Activated naive CD8-positive, alpha-beta T cell treated with anti-CD3 and anti-CD28 coated beads, Interleukin-2, amount 50 U/mL, for 24 hours (primary cell): Measurements from ENCODE around the gene ARHGEF35.
"Not testable (repeated sequence)": the region's sequence is repeated elsewhere in the genome, so short reads cannot be mapped to it uniquely, and the experiment has no call there.

Source experiments
- ATAC-seq: fragments of 150-1000 bp; cut with Tn5 transposase; one replicate; pipeline ENCODE4 v1.10.0; 2021
- DNase-seq: peaks from one replicate; pipeline ENCODE4 v3.0.0; 2021
- H3K27ac Mint-ChIP-seq: one replicate; pipeline ENCODE4 v1.8.0; 2021; ENCODE audit warnings: mild to moderate bottlenecking, mixed read lengths
- H3K27me3 Mint-ChIP-seq: one replicate; pipeline ENCODE4 v1.8.0; 2021; ENCODE audit warnings: mixed read lengths
- H3K36me3 Mint-ChIP-seq: one replicate; pipeline ENCODE4 v1.8.0; 2021; ENCODE audit warnings: low read depth, mixed read lengths
- H3K4me1 Mint-ChIP-seq: one replicate; pipeline ENCODE4 v1.8.0; 2021; ENCODE audit warnings: mixed read lengths
- H3K4me3 Mint-ChIP-seq: one replicate; pipeline ENCODE4 v1.8.0; 2021; ENCODE audit warnings: mild to moderate bottlenecking, moderate library complexity, mixed read lengths
- H3K9me3 Mint-ChIP-seq: one replicate; pipeline ENCODE4 v1.8.0; 2021; ENCODE audit warnings: mixed read lengths

The ARHGEF35 gene

GRCh38 chr7:144195212-144195872, at the start of gene ARHGEF35:
ARHGEF35 (minus strand) TSS chr7:144195833; CDS start chr7:144188383, 7,450 bp downstream.
- not testable (repeated sequence) for H3K27ac Mint-ChIP-seq, H3K36me3 Mint-ChIP-seq, H3K4me1 Mint-ChIP-seq, H3K9me3 Mint-ChIP-seq, H3K27me3 Mint-ChIP-seq
- ATAC-seq, result peak; percentile 71
- peak; percentile 3 for DNase-seq
- H3K4me3 Mint-ChIP-seq, result peak within 1 kb of the TSS; percentile 54

GRCh38 chr7:144245372-144245771, 49.7 kb upstream of the ARHGEF35 start:
- not testable (repeated sequence) for ATAC-seq, H3K27me3 Mint-ChIP-seq

GRCh38 chr7:144239365-144239764, 43.7 kb upstream of the ARHGEF35 start, which contains the start of gene OR2A42:
OR2A42 (minus strand) TSS chr7:144239605; CDS start chr7:144232843, 6,762 bp downstream.
- not testable (repeated sequence) for DNase-seq, H3K36me3 Mint-ChIP-seq, H3K4me3 Mint-ChIP-seq, H3K4me1 Mint-ChIP-seq, H3K9me3 Mint-ChIP-seq, H3K27ac Mint-ChIP-seq, ATAC-seq, H3K27me3 Mint-ChIP-seq

More at GRCh38 chr7:144245372-144245771, 49.7 kb upstream of the ARHGEF35 start:
- DNase-seq, H3K4me3 Mint-ChIP-seq, H3K36me3 Mint-ChIP-seq, H3K4me1 Mint-ChIP-seq, H3K27ac Mint-ChIP-seq, H3K9me3 Mint-ChIP-seq: not testable (repeated sequence)

GRCh38 chr7:144238530-144239082, 43.0 kb upstream of the ARHGEF35 start:
- not testable (repeated sequence) for H3K36me3 Mint-ChIP-seq, ATAC-seq, H3K27ac Mint-ChIP-seq, H3K4me3 Mint-ChIP-seq, H3K27me3 Mint-ChIP-seq, H3K9me3 Mint-ChIP-seq, DNase-seq, H3K4me1 Mint-ChIP-seq

GRCh38 chr7:144233039-144233438, 37.4 kb upstream of the ARHGEF35 start:
- ATAC-seq, H3K27me3 Mint-ChIP-seq, H3K36me3 Mint-ChIP-seq, H3K27ac Mint-ChIP-seq, H3K9me3 Mint-ChIP-seq, H3K4me3 Mint-ChIP-seq, DNase-seq, H3K4me1 Mint-ChIP-seq: not testable (repeated sequence)

GRCh38 chr7:144231027-144231426, 35.4 kb upstream of the ARHGEF35 start:
- not testable (repeated sequence) for H3K36me3 Mint-ChIP-seq, H3K9me3 Mint-ChIP-seq, H3K4me1 Mint-ChIP-seq, ATAC-seq, H3K4me3 Mint-ChIP-seq, H3K27ac Mint-ChIP-seq, H3K27me3 Mint-ChIP-seq, DNase-seq

- ATAC-seq, H3K27me3 Mint-ChIP-seq, H3K4me1 Mint-ChIP-seq, H3K4me3 Mint-ChIP-seq, H3K27ac Mint-ChIP-seq, H3K9me3 Mint-ChIP-seq, DNase-seq, H3K36me3 Mint-ChIP-seq: not testable (repeated sequence)
Measured at GRCh38 chr7:144228810-144229209, 33.2 kb upstream of the ARHGEF35 start.

GRCh38 chr7:144226866-144227265, 31.2 kb upstream of the ARHGEF35 start:
- H3K4me3 Mint-ChIP-seq, ATAC-seq, H3K9me3 Mint-ChIP-seq, H3K27ac Mint-ChIP-seq, H3K4me1 Mint-ChIP-seq, H3K36me3 Mint-ChIP-seq, H3K27me3 Mint-ChIP-seq, DNase-seq: not testable (repeated sequence)

GRCh38 chr7:144223675-144224074, 28.0 kb upstream of the ARHGEF35 start:
- H3K27ac Mint-ChIP-seq, DNase-seq, H3K27me3 Mint-ChIP-seq, H3K4me1 Mint-ChIP-seq, ATAC-seq, H3K4me3 Mint-ChIP-seq, H3K36me3 Mint-ChIP-seq, H3K9me3 Mint-ChIP-seq: not testable (repeated sequence)

GRCh38 chr7:144220531-144220930, 24.9 kb upstream of the ARHGEF35 start:
- ATAC-seq, H3K27me3 Mint-ChIP-seq, H3K4me3 Mint-ChIP-seq, DNase-seq, H3K9me3 Mint-ChIP-seq, H3K36me3 Mint-ChIP-seq, H3K4me1 Mint-ChIP-seq, H3K27ac Mint-ChIP-seq: not testable (repeated sequence)

GRCh38 chr7:144219149-144219548, 23.5 kb upstream of the ARHGEF35 start:
- not testable (repeated sequence) for H3K36me3 Mint-ChIP-seq, ATAC-seq, H3K9me3 Mint-ChIP-seq, DNase-seq, H3K4me3 Mint-ChIP-seq, H3K27me3 Mint-ChIP-seq, H3K27ac Mint-ChIP-seq, H3K4me1 Mint-ChIP-seq

- not testable (repeated sequence) for ATAC-seq, H3K4me1 Mint-ChIP-seq, H3K27ac Mint-ChIP-seq, H3K36me3 Mint-ChIP-seq, DNase-seq, H3K9me3 Mint-ChIP-seq, H3K4me3 Mint-ChIP-seq, H3K27me3 Mint-ChIP-seq
Measured at GRCh38 chr7:144218581-144218980, 22.9 kb upstream of the ARHGEF35 start.

GRCh38 chr7:144217200-144217599, 21.6 kb upstream of the ARHGEF35 start:
- not testable (repeated sequence) for H3K9me3 Mint-ChIP-seq, ATAC-seq, DNase-seq, H3K27me3 Mint-ChIP-seq, H3K4me3 Mint-ChIP-seq, H3K36me3 Mint-ChIP-seq, H3K27ac Mint-ChIP-seq, H3K4me1 Mint-ChIP-seq

- H3K9me3 Mint-ChIP-seq, H3K4me3 Mint-ChIP-seq, H3K27ac Mint-ChIP-seq, H3K27me3 Mint-ChIP-seq, H3K4me1 Mint-ChIP-seq, H3K36me3 Mint-ChIP-seq, DNase-seq: not testable (repeated sequence)
- peak; percentile 58 for ATAC-seq
Measured at GRCh38 chr7:144205306-144205705, 9.7 kb upstream of the ARHGEF35 start.

GRCh38 chr7:144203086-144203485, 7.5 kb upstream of the ARHGEF35 start:
- ATAC-seq, H3K27ac Mint-ChIP-seq, H3K36me3 Mint-ChIP-seq, H3K4me1 Mint-ChIP-seq, DNase-seq, H3K27me3 Mint-ChIP-seq, H3K4me3 Mint-ChIP-seq, H3K9me3 Mint-ChIP-seq: not testable (repeated sequence)
